Glomerular endothelial cell (primary cell): ENCODE data around the gene BMAL1. TPM values are rescaled to one million over a fixed set of nuclear protein-coding genes. Genes with fewer than 3 reads are reported as not detected.
"Not testable (repeated sequence)": the region's sequence is repeated elsewhere in the genome, so short reads cannot be mapped to it uniquely, and the experiment has no call there.

Experiments
- DNase-seq: peaks from one replicate; pipeline ENCODE4 v3.0.0-alpha.2; 2011; ENCODE audit warnings: low read depth, low spot score; ENCODE audit errors: extremely low read depth
- total RNA-seq: library from RNA; depleted of rRNA; stranded (reverse); fragments of >200 nt; gene quantifications from 2 replicates; pipeline ENCODE4 v1.2.3, GENCODE V29; 2015

Gene BMAL1
- total RNA-seq, 1 donor from 2014 or later: 10.6 TPM

GRCh38 chr11:13436836-13437235, 159.2 kb downstream of the BMAL1 start:
- not testable (repeated sequence) for DNase-seq

Other genes starting within 250 kb of the BMAL1 start
- 57.5 and 62.4 TPM in 2 replicates for gene BTBD10, start 185.4 kb downstream of the BMAL1 start, total RNA-seq
- gene PTH, start 218.2 kb downstream of the BMAL1 start, total RNA-seq: not detected in 2 replicates